SK-N-MC (cell line): ENCODE measurements around the gene ZBTB17.

ENCODE experiments used
- EZH2 ChIP-seq: fragments of 200-600 bp; sonication (generic); IDR thresholded peaks from one replicate; pipeline ENCODE4 v1.6.1; 2017; ENCODE audit warnings: antibody characterized with exemption
- POLR2AphosphoS5 ChIP-seq: IDR thresholded peaks from 2 replicates; pipeline ENCODE4 v1.6.1; 2012; ENCODE audit warnings: mild to moderate bottlenecking, low read depth, low read length, borderline replicate concordance

GRCh38 chr1:15918962-15919715 lies 56.8 kb downstream of the ZBTB17 start:
- TF ChIP-seq POLR2AphosphoS5 (no peak; the same call in 1 of the 2 replicates), EZH2 (no peak)
